Endothelial cell of umbilical vein (primary cell): ENCODE results near the gene PAXX. TPM values are rescaled to one million over a fixed set of nuclear protein-coding genes. Genes with fewer than 3 reads are reported as not detected.

Source experiments
- BruUV-seq: library from RNA; stranded (reverse); fragments of 400-500 nt; replicated peaks from 2 replicates; lab custom pipeline; 2021; lab: Mats Ljungman, UMichigan
- CTCF ChIA-PET: fragments of 300-600, 350-600 bp; sonication (Branson Sonifier 250); formaldehyde crosslinking; loops from one replicate; lab custom pipeline; 2021; ENCODE audit warnings: antibody characterized with exemption, inconsistent platforms; lab: Charles Lee
- POLR2A ChIA-PET: fragments of 300-600, 350-600 bp; sonication (Branson Sonifier 250); formaldehyde crosslinking; loops from one replicate; lab custom pipeline; 2021; ENCODE audit warnings: antibody characterized with exemption, inconsistent platforms; lab: Charles Lee
- DNase-seq: peaks from one replicate; pipeline ENCODE4 v3.0.0-alpha.2; 2011; ENCODE audit warnings: low read depth, low spot score
- FAIRE-seq: peaks from 2 replicates; lab custom pipeline; 2011; peaks lifted over from hg19 to GRCh38; lab: Jason Lieb, UNC
- H2AFZ ChIP-seq: 2 replicates; pipeline ENCODE4 v1.6.0; 2012; ENCODE audit warnings: low read depth, low read length, control low read depth, inconsistent platforms
- H3K27ac ChIP-seq: 2 replicates; pipeline ENCODE4 v1.5.1; 2011; ENCODE audit warnings: low read depth, mild to moderate bottlenecking, control low read depth, low read length, moderate library complexity; ENCODE audit not compliant: insufficient read depth
- H3K27me3 ChIP-seq, 2 experiments: 2 replicates each; pipeline versions ENCODE4 v1.6.0 to v1.6.1; 2011; ENCODE audit warnings: low read length in 2 of 2, mixed read lengths in 1 of 2; ENCODE audit not compliant: control insufficient read depth in 2 of 2, insufficient read depth in 2 of 2
- H3K36me3 ChIP-seq, 2 experiments: 2 replicates in 1 of 2; 3 replicates in 1 of 2; pipeline ENCODE4 v1.5.1; 2011; ENCODE audit warnings: low read length in 2 of 2, mild to moderate bottlenecking in 1 of 2, moderate library complexity in 1 of 2; ENCODE audit not compliant: control insufficient read depth in 2 of 2, insufficient read depth in 2 of 2; ENCODE audit errors: extremely low read depth in 1 of 2
- H3K4me1 ChIP-seq: 3 replicates; pipeline ENCODE4 v1.5.1; 2011; ENCODE audit warnings: mild to moderate bottlenecking, low read length; ENCODE audit not compliant: control insufficient read depth, insufficient read depth; ENCODE audit errors: extremely low read depth
- H3K4me2 ChIP-seq: 2 replicates; pipeline ENCODE4 v1.6.1; 2011; ENCODE audit warnings: low read length, control low read depth, mixed read lengths; ENCODE audit not compliant: insufficient read depth
- H3K4me3 ChIP-seq, 3 experiments: fragments of 200-600 bp in 1 of 3; sonication (generic), shearing (Covaris generic) in 1 of 3; replicated peaks in 1 of 3; 2 replicates each; pipeline ENCODE4 v1.5.1; 2011 to 2016; ENCODE audit warnings: control low read depth in 3 of 3, low read length in 3 of 3, mild to moderate bottlenecking in 2 of 3, inconsistent platforms in 1 of 3, low read depth in 1 of 3, moderate library complexity in 1 of 3; ENCODE audit not compliant: insufficient read depth in 1 of 3
- H3K79me2 ChIP-seq: 2 replicates; pipeline ENCODE4 v1.6.0; 2012; ENCODE audit warnings: low read length, inconsistent platforms; ENCODE audit not compliant: control insufficient read depth, insufficient read depth
- H3K9ac ChIP-seq: replicated peaks from 2 replicates; pipeline ENCODE3; 2011; ENCODE audit warnings: low read length, control low read depth; ENCODE audit not compliant: insufficient read depth; ENCODE audit errors: extremely low read depth
- H3K9me1 ChIP-seq: replicated peaks from 3 replicates; pipeline ENCODE4 v1.6.0; 2011; ENCODE audit warnings: mild to moderate bottlenecking, low read length; ENCODE audit not compliant: control insufficient read depth, insufficient read depth; ENCODE audit errors: extremely low read depth
- H3K9me3 ChIP-seq: replicated peaks from 2 replicates; pipeline ENCODE4 v1.5.1; 2012; ENCODE audit warnings: low read length, inconsistent platforms; ENCODE audit not compliant: control insufficient read depth, insufficient read depth
- H4K20me1 ChIP-seq: replicated peaks from 2 replicates; pipeline ENCODE3; 2011; ENCODE audit warnings: mild to moderate bottlenecking, low read length; ENCODE audit not compliant: control insufficient read depth, insufficient read depth; ENCODE audit errors: extremely low read depth
- CTCF ChIP-seq, 2 donors: IDR thresholded peaks; 1 replicate in 1 of 2; 2 replicates in 1 of 2; pipeline ENCODE4 v1.5.1; 2011; ENCODE audit warnings: low read length in 2 of 2, mild to moderate bottlenecking in 2 of 2, moderate library complexity in 2 of 2, control low read depth in 1 of 2, inconsistent platforms in 1 of 2, low read depth in 1 of 2; ENCODE audit not compliant: insufficient read depth in 1 of 2; ENCODE audit errors: extremely low read depth in 1 of 2
- EZH2 ChIP-seq: IDR thresholded peaks from 2 replicates; pipeline ENCODE4 v1.6.1; 2012; ENCODE audit warnings: borderline replicate concordance, low read depth, mild to moderate bottlenecking, moderate library complexity, low read length, inconsistent platforms; ENCODE audit not compliant: severe bottlenecking
- FOS ChIP-seq: IDR thresholded peaks from 2 replicates; pipeline ENCODE4 v1.6.1; 2011; ENCODE audit warnings: mild to moderate bottlenecking, low read length, moderate library complexity, borderline replicate concordance; ENCODE audit not compliant: insufficient read depth
- GATA2 ChIP-seq: IDR thresholded peaks from 2 replicates; pipeline ENCODE4 v1.7.0; 2011; ENCODE audit warnings: low read depth, mild to moderate bottlenecking, moderate library complexity, mixed read lengths, low read length; ENCODE audit not compliant: insufficient read length, insufficient read depth
- JUN ChIP-seq: IDR thresholded peaks from 2 replicates; pipeline ENCODE4 v1.6.1; 2011; ENCODE audit warnings: borderline replicate concordance, low read depth; ENCODE audit not compliant: insufficient read length, insufficient read depth
- MAX ChIP-seq: IDR thresholded peaks from 2 replicates; pipeline ENCODE4 v1.6.1; 2011; ENCODE audit not compliant: insufficient read depth, insufficient read length
- MYC ChIP-seq: IDR thresholded peaks from one replicate; pipeline ENCODE4 v1.6.1; 2011; ENCODE audit warnings: mild to moderate bottlenecking, low read depth, low read length
- POLR2A ChIP-seq: IDR thresholded peaks from 2 replicates; pipeline ENCODE4 v1.6.1; 2012; ENCODE audit warnings: low read depth, mild to moderate bottlenecking, control low read depth, low read length
- POLR2AphosphoS5 ChIP-seq: IDR thresholded peaks from 2 replicates; pipeline ENCODE4 v1.6.1; 2012; ENCODE audit warnings: low read depth, mild to moderate bottlenecking, control low read depth, low read length, moderate library complexity; ENCODE audit not compliant: insufficient read depth
- dilution Hi-C: fragments of 300-500 bp; cut with MboI; formaldehyde crosslinking; loops from one replicate; pipeline ENCODE4 v1.15.0; 2019; ENCODE audit warnings: low sequenced_read_pairs; ENCODE audit not compliant: extremely low pct_ligation_motif_present
- intact Hi-C: fragments of 100-400 bp; cut with micrococcal nuclease; formaldehyde crosslinking; loops from one replicate; pipeline ENCODE4 v1.10.0; 2022
- polyA plus RNA-seq, 4 experiments: library from polyadenylated mRNA; depleted of rRNA in 3 of 4; stranded (reverse) in 3 of 4; unstranded in 1 of 4; fragments of >200 nt; gene quantifications; 2 replicates each; pipeline versions ENCODE4 v1.2.1 to v1.2.3, GENCODE V29; 2011 to 2012; ENCODE audit warnings: missing spikeins in 1 of 4
- total RNA-seq: library from RNA; stranded (reverse); gene quantifications from 2 replicates; pipeline ENCODE4 v1.2.3, GENCODE V29; 2021

The PAXX gene
- total and polyA plus RNA-seq, 2 donors (not counting 3 experiments of a cell fraction or from before 2014, with no cell fraction given), result 34.0 to 35.0 TPM

- peaks cover 5% of the 10 kb centered on the region for H3K4me1 ChIP-seq
- no peaks in the 10 kb centered on the region for H3K27me3 ChIP-seq
- intact Hi-C loops (no loop called here), dilution Hi-C loops (no loop called here)
- H3K27ac ChIP-seq, result no peak overlapping the region
- no peak overlapping the region for H3K4me2 ChIP-seq
- H3K4me3 ChIP-seq, result no peak overlapping the region
- TF ChIP-seq GATA2 (no peak), CTCF (IDR thresholded peaks at IDR 0.05; ENCODE audit: extremely low read depth in 1 of 2, insufficient read depth in 1 of 2, low read depth in 1 of 2, low read length in 2 of 2) (no peak), JUN (no peak), POLR2A (no peak), POLR2AphosphoS5 (no peak), FOS (no peak), MAX (no peak), MYC (no peak), EZH2 (no peak)
- H3K9ac ChIP-seq, result no peak overlapping the region
- ChIA-PET POLR2A (interaction anchor here (0.6 kb wide), 1 partner anchor 621 kb away, joined by 4 read pairs; no protein-coding TSS in a partner anchor), CTCF (interaction anchor here (1.2 to 1.6 kb wide), 3 partner anchors 12 to 77 kb away, joined by 3 to 4 read pairs (median 3); no protein-coding TSS in a partner anchor)
- H3K9me3 ChIP-seq, result no peaks in the 10 kb centered on the region
- DNase-seq, result no peak
- no peaks in the 10 kb centered on the region for H3K79me2 ChIP-seq
- H2AFZ ChIP-seq, result no peak overlapping the region
- no peaks in the 10 kb centered on the region for H3K36me3 ChIP-seq
- FAIRE-seq, result no peak
- no peaks in the 10 kb centered on the region for H3K9me1 ChIP-seq
- H4K20me1 ChIP-seq, result no peaks in the 10 kb centered on the region
- BruUV-seq, result no TSS peak
These were observed 39.8 kb upstream of the PAXX start for GRCh38 chr9:136952321-136952850.
